Osteocyte (in vitro differentiated cells): ENCODE measurements around the gene PLXNA4. TPM values are rescaled to one million over a fixed set of nuclear protein-coding genes. Genes with fewer than 3 reads are reported as not detected.

Source experiments
- DNase-seq: peaks from one replicate; pipeline ENCODE4 v3.0.0; 2021; ENCODE audit warnings: mixed read lengths; ENCODE audit not compliant: unreplicated experiment; ENCODE audit errors: extremely low spot score
- H3K27ac Mint-ChIP-seq: one replicate; pipeline ENCODE4 v1.8.0; 2021; ENCODE audit warnings: mild to moderate bottlenecking, mixed read lengths; ENCODE audit not compliant: unreplicated experiment
- H3K27me3 Mint-ChIP-seq: one replicate; pipeline ENCODE4 v1.8.0; 2021; ENCODE audit warnings: mixed read lengths; ENCODE audit not compliant: unreplicated experiment
- H3K36me3 Mint-ChIP-seq: one replicate; pipeline ENCODE4 v1.8.0; 2021; ENCODE audit warnings: mixed read lengths; ENCODE audit not compliant: unreplicated experiment
- H3K4me1 Mint-ChIP-seq: one replicate; pipeline ENCODE4 v1.8.0; 2021; ENCODE audit warnings: mixed read lengths; ENCODE audit not compliant: unreplicated experiment
- H3K4me3 Mint-ChIP-seq: one replicate; pipeline ENCODE4 v1.8.0; 2021; ENCODE audit warnings: mild to moderate bottlenecking, moderate library complexity, mixed read lengths; ENCODE audit not compliant: unreplicated experiment
- H3K9me3 Mint-ChIP-seq: one replicate; pipeline ENCODE4 v1.8.0; 2021; ENCODE audit warnings: mixed read lengths; ENCODE audit not compliant: unreplicated experiment
- CTCF ChIP-seq: fragments of 200-600 bp; sonication (generic); IDR thresholded peaks from 2 replicates; pipeline ENCODE4 v1.5.0; 2021; ENCODE audit warnings: antibody characterized with exemption, mild to moderate bottlenecking, moderate library complexity
- total RNA-seq: library from RNA; stranded (reverse); gene quantifications from 2 replicates; pipeline ENCODE4 v1.2.1, GENCODE V29; 2021

PLXNA4 gene
- total RNA-seq, 1 donor from 2014 or later = 59.0 TPM

- no peak for DNase-seq
- H3K36me3 Mint-ChIP-seq = no peaks in the 10 kb centered on the region
- TF ChIP-seq CTCF = no peak
- peaks cover 10% of the 10 kb centered on the region for H3K27me3 Mint-ChIP-seq
- peaks cover 4% of the 10 kb centered on the region for H3K9me3 Mint-ChIP-seq
- H3K4me1 Mint-ChIP-seq = peaks cover 3% of the 10 kb centered on the region
- no peak overlapping the region for H3K27ac Mint-ChIP-seq
- no peak overlapping the region for H3K4me3 Mint-ChIP-seq
These were observed 221.7 kb downstream of the PLXNA4 start for GRCh38 chr7:132354527-132354926.

- no peak overlapping the region for H3K4me3 Mint-ChIP-seq
- H3K27ac Mint-ChIP-seq = no peak overlapping the region
- H3K36me3 Mint-ChIP-seq = no peaks in the 10 kb centered on the region
- H3K27me3 Mint-ChIP-seq = peaks cover 10% of the 10 kb centered on the region
- peaks cover 7% of the 10 kb centered on the region for H3K4me1 Mint-ChIP-seq
- peaks cover 4% of the 10 kb centered on the region for H3K9me3 Mint-ChIP-seq
- no peak for DNase-seq
- no peak for TF ChIP-seq CTCF
These were observed 222.3 kb downstream of the PLXNA4 start for GRCh38 chr7:132353936-132354335.

- Mint-ChIP-seq H3K27ac (no peak overlapping the region), H3K27me3 (peaks cover 10% of the 10 kb centered on the region), H3K9me3 (peaks cover 4% of the 10 kb centered on the region), H3K36me3 (no peaks in the 10 kb centered on the region), H3K4me3 (no peak overlapping the region), H3K4me1 (peaks cover 8% of the 10 kb centered on the region)
- no peak for DNase-seq
- no peak for TF ChIP-seq CTCF
These were observed 223.5 kb downstream of the PLXNA4 start for GRCh38 chr7:132352800-132353199.

- Mint-ChIP-seq H3K4me1 (peaks cover 8% of the 10 kb centered on the region), H3K27me3 (peaks cover 15% of the 10 kb centered on the region), H3K9me3 (peaks cover 4% of the 10 kb centered on the region), H3K36me3 (no peaks in the 10 kb centered on the region), H3K4me3 (no peak overlapping the region), H3K27ac (no peak overlapping the region)
- no peak for TF ChIP-seq CTCF
- DNase-seq = no peak
These were observed 224.2 kb downstream of the PLXNA4 start for GRCh38 chr7:132351954-132352499.

- H3K27me3 Mint-ChIP-seq = peaks cover 13% of the 10 kb centered on the region
- no peak overlapping the region for H3K4me3 Mint-ChIP-seq
- H3K27ac Mint-ChIP-seq = no peak overlapping the region
- H3K36me3 Mint-ChIP-seq = no peaks in the 10 kb centered on the region
- H3K9me3 Mint-ChIP-seq = peaks cover 4% of the 10 kb centered on the region
- DNase-seq = no peak
- H3K4me1 Mint-ChIP-seq = peaks cover 8% of the 10 kb centered on the region
- TF ChIP-seq CTCF = no peak
These were observed 225.5 kb downstream of the PLXNA4 start for GRCh38 chr7:132350741-132351140.
